Measurements from ENCODE around the gene ARPC1A.
"Not testable (repeated sequence)": the region's sequence is repeated elsewhere in the genome, so short reads cannot be mapped to it uniquely, and the experiment has no call there.

The ARPC1A gene

GRCh38 chr7:99325592-99326407 lies at the start of gene ARPC1A:
Gene ARPC1A (plus strand): TSS chr7:99325898. CDS start chr7:99333354, 7,456 bp downstream.
- in situ Hi-C loops (cut with HindIII; ENCODE audit: low sequenced_read_pairs): no loop called here

GRCh38 chr7:99278180-99278579 lies 47.5 kb upstream of the ARPC1A start:
- in situ Hi-C loops (cut with HindIII; ENCODE audit: low sequenced_read_pairs): no loop called here

GRCh38 chr7:99284165-99284564 lies 41.5 kb upstream of the ARPC1A start:
- in situ Hi-C loops (cut with HindIII; ENCODE audit: low sequenced_read_pairs): not testable (repeated sequence)

GRCh38 chr7:99287779-99288534 lies 37.7 kb upstream of the ARPC1A start:
- in situ Hi-C loops (cut with HindIII; ENCODE audit: low sequenced_read_pairs): no loop called here

- in situ Hi-C loops (cut with HindIII; ENCODE audit: low sequenced_read_pairs): no loop called here
Observed at GRCh38 chr7:99289185-99289584, 36.5 kb upstream of the ARPC1A start.

- in situ Hi-C loops (cut with HindIII; ENCODE audit: low sequenced_read_pairs): not testable (repeated sequence)
Observed at GRCh38 chr7:99290148-99290547, 35.5 kb upstream of the ARPC1A start.

GRCh38 chr7:99290980-99291607 lies 34.6 kb upstream of the ARPC1A start:
- in situ Hi-C loops (cut with HindIII; ENCODE audit: low sequenced_read_pairs): no loop called here

GRCh38 chr7:99292127-99292526 lies 33.6 kb upstream of the ARPC1A start:
- in situ Hi-C loops (cut with HindIII; ENCODE audit: low sequenced_read_pairs): no loop called here

GRCh38 chr7:99293167-99293566 lies 32.5 kb upstream of the ARPC1A start:
- in situ Hi-C loops (cut with HindIII; ENCODE audit: low sequenced_read_pairs): no loop called here

GRCh38 chr7:99293650-99294049 lies 32.0 kb upstream of the ARPC1A start:
- in situ Hi-C loops (cut with HindIII; ENCODE audit: low sequenced_read_pairs): no loop called here

- in situ Hi-C loops (cut with HindIII; ENCODE audit: low sequenced_read_pairs): no loop called here
Observed at GRCh38 chr7:99296471-99296870, 29.2 kb upstream of the ARPC1A start.

GRCh38 chr7:99301496-99301895 lies 24.2 kb upstream of the ARPC1A start:
- in situ Hi-C loops (cut with HindIII; ENCODE audit: low sequenced_read_pairs): loop anchor here (25.0 kb wide), 1 partner anchor 289 kb away; no protein-coding TSS in a partner anchor

GRCh38 chr7:99305473-99306260 lies 20.0 kb upstream of the ARPC1A start:
- in situ Hi-C loops (cut with HindIII; ENCODE audit: low sequenced_read_pairs): loop anchor here (5.0 to 25.0 kb wide), 3 partner anchors 63 to 293 kb away; no protein-coding TSS in a partner anchor

GRCh38 chr7:99308461-99309074 lies 17.1 kb upstream of the ARPC1A start:
- in situ Hi-C loops (cut with HindIII; ENCODE audit: low sequenced_read_pairs): loop anchor here (5.0 to 25.0 kb wide), 3 partner anchors 66 to 296 kb away; no protein-coding TSS in a partner anchor

GRCh38 chr7:99309111-99309510 lies 16.6 kb upstream of the ARPC1A start:
- in situ Hi-C loops (cut with HindIII; ENCODE audit: low sequenced_read_pairs): loop anchor here (5.0 to 25.0 kb wide), 3 partner anchors 67 to 297 kb away; no protein-coding TSS in a partner anchor

GRCh38 chr7:99310004-99310403 lies 15.7 kb upstream of the ARPC1A start:
- in situ Hi-C loops (cut with HindIII; ENCODE audit: low sequenced_read_pairs): loop anchor here (25.0 kb wide), 1 partner anchor 298 kb away; no protein-coding TSS in a partner anchor

- in situ Hi-C loops (cut with HindIII; ENCODE audit: low sequenced_read_pairs): loop anchor here (25.0 kb wide), 1 partner anchor 299 kb away; no protein-coding TSS in a partner anchor
Observed at GRCh38 chr7:99311702-99312101, 14.0 kb upstream of the ARPC1A start.

- in situ Hi-C loops (cut with HindIII; ENCODE audit: low sequenced_read_pairs): loop anchor here (25.0 kb wide), 1 partner anchor 300 kb away; no protein-coding TSS in a partner anchor
Observed at GRCh38 chr7:99312316-99313203, 13.1 kb upstream of the ARPC1A start.

GRCh38 chr7:99313204-99313573 lies 12.5 kb upstream of the ARPC1A start:
- in situ Hi-C loops (cut with HindIII; ENCODE audit: low sequenced_read_pairs): loop anchor here (25.0 kb wide), 1 partner anchor 301 kb away; no protein-coding TSS in a partner anchor
